HG02798 (cell line): ENCODE data around the gene SLC66A2.

Source experiments
- ATAC-seq: cut with Tn5 transposase; IDR thresholded peaks from one replicate; pipeline ENCODE4 v1.9.1; 2021; ENCODE audit warnings: mild to moderate bottlenecking; ENCODE audit not compliant: unreplicated experiment, poor library complexity

SLC66A2 gene

GRCh38 chr18:79952996-79953559 lies 1.6 kb upstream of the SLC66A2 start:
- ATAC-seq = no peak

GRCh38 chr18:79952456-79952995 lies 1.1 kb upstream of the SLC66A2 start:
- no peak for ATAC-seq

GRCh38 chr18:79950515-79951341 lies 725 bp downstream of the SLC66A2 start:
- ATAC-seq = peak; percentile 30

GRCh38 chr18:79949697-79950487 lies 1.6 kb downstream of the SLC66A2 start:
- ATAC-seq = no peak

- no peak for ATAC-seq
Measured at GRCh38 chr18:79948719-79949411, 2.6 kb downstream of the SLC66A2 start.

GRCh38 chr18:79947881-79948610 lies 3.4 kb downstream of the SLC66A2 start:
- no peak for ATAC-seq

GRCh38 chr18:79947054-79947755 lies 4.2 kb downstream of the SLC66A2 start:
- no peak for ATAC-seq

GRCh38 chr18:79945118-79946042 lies 6.1 kb downstream of the SLC66A2 start:
- ATAC-seq = no peak

- peak; percentile 5 for ATAC-seq
Measured at GRCh38 chr18:79944746-79945117, 6.7 kb downstream of the SLC66A2 start.

- ATAC-seq = peak; percentile 40
Measured at GRCh38 chr18:79944126-79944731, 7.2 kb downstream of the SLC66A2 start.

- ATAC-seq = no peak
Measured at GRCh38 chr18:79943608-79944125, 7.8 kb downstream of the SLC66A2 start.

GRCh38 chr18:79942786-79943607 lies 8.5 kb downstream of the SLC66A2 start:
- no peak for ATAC-seq

GRCh38 chr18:79942211-79942610 lies 9.2 kb downstream of the SLC66A2 start:
- ATAC-seq = no peak

GRCh38 chr18:79941473-79942119 lies 9.9 kb downstream of the SLC66A2 start:
- ATAC-seq = no peak

GRCh38 chr18:79940814-79941472 lies 10.5 kb downstream of the SLC66A2 start:
- ATAC-seq = no peak
